ENCODE data around the gene HELZ.

HELZ gene

DNA sequence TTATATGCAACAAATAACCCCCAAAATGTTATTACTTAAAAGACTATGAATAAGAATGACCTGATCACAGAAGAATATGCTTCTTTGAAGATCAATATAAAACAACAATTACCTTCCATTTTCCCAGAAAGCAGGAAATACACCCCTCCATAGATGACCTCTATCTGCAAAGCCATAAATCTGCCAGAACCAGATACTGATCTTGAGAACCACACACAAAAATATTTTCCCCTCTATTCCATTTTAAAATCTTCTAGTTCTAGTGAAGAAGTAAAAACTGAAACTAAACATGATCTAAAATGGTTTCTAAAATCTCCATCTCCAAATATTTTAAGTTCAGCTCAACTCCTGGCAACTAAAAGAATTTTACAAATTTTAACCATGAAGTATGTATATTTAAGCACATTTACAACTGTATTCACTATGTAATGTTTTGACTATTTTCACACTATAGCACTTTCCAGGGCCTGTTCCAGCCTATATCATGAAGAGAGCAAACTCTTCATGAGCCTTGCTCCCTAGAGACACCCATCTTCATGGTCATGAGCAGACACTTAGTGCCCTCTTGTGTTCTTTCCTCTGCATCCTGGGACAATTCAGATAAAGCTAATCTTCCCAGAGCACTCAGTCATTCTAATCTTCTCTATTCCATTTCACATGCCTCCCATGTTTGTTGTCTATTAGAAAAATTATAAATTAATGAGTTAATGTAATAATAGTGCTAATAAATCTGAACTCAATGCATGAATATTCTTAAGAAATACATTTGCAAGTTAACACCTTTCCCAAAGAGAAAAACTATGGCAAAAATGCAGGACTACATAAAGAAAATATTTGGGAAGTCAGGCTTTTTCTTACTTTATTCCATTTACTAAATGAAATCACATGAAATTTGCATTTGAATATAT, 87.0 kb downstream of the HELZ start:
- DNase-seq (ENCODE audit: low read depth), result no peak
- TF ChIP-seq, protein P1, sequence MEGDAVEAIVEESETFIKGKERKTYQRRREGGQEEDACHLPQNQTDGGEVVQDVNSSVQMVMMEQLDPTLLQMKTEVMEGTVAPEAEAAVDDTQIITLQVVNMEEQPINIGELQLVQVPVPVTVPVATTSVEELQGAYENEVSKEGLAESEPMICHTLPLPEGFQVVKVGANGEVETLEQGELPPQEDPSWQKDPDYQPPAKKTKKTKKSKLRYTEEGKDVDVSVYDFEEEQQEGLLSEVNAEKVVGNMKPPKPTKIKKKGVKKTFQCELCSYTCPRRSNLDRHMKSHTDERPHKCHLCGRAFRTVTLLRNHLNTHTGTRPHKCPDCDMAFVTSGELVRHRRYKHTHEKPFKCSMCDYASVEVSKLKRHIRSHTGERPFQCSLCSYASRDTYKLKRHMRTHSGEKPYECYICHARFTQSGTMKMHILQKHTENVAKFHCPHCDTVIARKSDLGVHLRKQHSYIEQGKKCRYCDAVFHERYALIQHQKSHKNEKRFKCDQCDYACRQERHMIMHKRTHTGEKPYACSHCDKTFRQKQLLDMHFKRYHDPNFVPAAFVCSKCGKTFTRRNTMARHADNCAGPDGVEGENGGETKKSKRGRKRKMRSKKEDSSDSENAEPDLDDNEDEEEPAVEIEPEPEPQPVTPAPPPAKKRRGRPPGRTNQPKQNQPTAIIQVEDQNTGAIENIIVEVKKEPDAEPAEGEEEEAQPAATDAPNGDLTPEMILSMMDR (conservative IDR thresholded peaks at IDR 0.05; ENCODE audit: low read depth, low read length), result no peak
- H3K4me3 ChIP-seq (ENCODE audit: low read length), result no peak overlapping the region

DNA sequence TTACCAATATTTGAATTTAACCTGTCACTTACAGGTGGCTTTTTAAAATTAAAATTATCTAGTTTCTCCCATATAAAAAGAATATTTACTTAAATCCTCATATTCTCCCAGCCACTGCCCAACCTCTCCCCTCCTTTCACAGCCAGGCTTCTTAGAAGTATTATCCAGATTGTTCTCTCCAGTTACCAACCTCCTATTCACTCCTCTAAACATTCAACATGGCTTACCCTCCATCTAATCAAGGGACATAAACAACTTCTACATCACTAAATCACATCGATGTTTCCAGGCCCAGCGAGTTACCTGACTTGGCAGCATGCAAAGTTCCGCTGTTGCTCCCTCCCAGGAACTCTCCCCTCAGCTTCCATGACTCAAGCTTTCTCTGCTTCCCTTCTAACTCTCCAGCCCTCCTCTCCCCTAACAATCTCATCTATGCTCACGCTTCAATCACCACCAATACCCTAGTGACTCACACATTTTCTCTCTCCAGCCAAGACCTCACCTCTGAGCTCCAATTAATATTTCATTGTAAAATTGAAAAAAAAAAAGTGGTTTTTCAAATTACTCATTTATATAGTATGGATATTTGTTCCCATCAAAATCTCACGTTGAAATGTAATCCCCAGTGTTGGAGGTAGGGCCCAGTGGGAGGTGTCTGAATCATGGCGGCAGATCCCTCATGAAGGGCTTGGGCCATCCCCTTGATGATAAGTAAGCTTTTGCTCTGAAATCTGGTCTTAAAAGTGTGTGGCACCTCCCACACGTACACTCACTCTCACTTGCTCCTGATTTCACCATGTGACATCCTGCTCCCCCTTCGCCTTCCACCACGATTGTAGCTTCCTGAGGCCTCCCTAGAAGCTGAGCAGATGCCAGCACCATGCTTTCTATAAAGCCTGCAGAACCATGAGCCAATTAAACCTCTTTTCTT, 88.5 kb downstream of the HELZ start:
- TF ChIP-seq, protein P1 (conservative IDR thresholded peaks at IDR 0.05; ENCODE audit: low read depth, low read length), result no peak
- peak; percentile 83 for DNase-seq (ENCODE audit: low read depth)
- no peak overlapping the region for H3K4me3 ChIP-seq (ENCODE audit: low read length)

DNA sequence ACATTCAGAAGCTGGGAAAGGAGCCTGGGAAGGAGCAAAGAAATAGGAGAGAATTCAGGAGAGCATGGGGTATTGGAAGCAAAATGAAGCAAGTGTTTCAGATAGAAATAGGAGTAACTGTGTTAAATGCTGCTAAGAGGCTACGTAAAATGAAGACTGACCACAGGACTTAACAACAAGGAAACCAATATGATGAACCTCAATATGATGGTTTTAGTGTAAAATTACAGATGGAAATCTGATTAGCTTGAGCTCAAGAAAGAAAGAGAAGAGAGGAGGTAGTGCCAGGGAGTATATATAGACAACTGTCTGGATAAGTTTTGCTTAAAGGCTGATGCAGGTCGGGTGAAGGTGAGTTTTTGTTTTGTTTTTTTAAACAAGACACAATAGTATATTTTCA, 92.2 kb downstream of the HELZ start:
- DNase-seq (ENCODE audit: low read depth), result no peak
- TF ChIP-seq, protein P1 (conservative IDR thresholded peaks at IDR 0.05; ENCODE audit: low read depth, low read length), result no peak
- H3K4me3 ChIP-seq (ENCODE audit: low read length), result no peak overlapping the region

DNA sequence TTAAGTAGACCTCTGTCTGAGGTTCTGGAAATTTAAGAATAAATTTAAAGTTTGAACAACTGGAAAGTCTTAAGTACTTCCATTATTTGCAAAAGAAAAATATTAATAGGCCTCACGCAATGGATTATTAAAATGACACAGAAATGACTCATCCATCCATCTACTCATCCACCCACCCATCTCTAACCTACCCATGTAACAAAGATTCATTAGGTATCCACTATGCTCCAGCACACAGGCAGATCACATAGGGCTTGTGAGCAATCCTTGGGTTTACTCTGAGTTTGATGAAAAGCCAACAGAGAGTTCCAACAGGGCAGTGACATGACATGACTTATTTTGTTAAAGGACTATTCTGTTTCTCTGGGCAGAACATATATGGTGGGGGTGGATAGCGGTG, 93.3 kb downstream of the HELZ start:
- no peak overlapping the region for H3K4me3 ChIP-seq (ENCODE audit: low read length)
- no peak for DNase-seq (ENCODE audit: low read depth)
- TF ChIP-seq, protein P1 (conservative IDR thresholded peaks at IDR 0.05; ENCODE audit: low read depth, low read length), result no peak

DNA sequence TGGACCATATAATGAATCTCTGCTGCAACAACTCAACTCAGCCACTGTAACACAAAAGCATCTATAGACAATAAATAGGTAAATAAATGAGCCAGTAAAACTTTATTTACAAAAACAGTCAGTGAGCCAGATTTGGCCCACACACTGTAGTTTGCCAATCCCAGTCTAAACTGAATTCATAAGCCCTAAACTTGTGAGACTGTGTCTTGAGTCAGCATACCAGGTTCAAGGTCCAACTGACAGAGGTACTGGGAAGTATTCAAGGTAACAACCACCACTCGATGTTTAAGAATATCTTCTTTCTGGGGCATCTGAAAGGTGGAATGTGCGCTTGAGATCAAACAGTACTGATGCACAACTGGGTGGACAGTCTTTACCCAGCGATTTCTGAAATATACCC, 94.2 kb downstream of the HELZ start:
- H3K4me3 ChIP-seq (ENCODE audit: low read length), result no peak overlapping the region
- no peak for DNase-seq (ENCODE audit: low read depth)
- TF ChIP-seq, protein P1 (conservative IDR thresholded peaks at IDR 0.05; ENCODE audit: low read depth, low read length), result no peak

DNA sequence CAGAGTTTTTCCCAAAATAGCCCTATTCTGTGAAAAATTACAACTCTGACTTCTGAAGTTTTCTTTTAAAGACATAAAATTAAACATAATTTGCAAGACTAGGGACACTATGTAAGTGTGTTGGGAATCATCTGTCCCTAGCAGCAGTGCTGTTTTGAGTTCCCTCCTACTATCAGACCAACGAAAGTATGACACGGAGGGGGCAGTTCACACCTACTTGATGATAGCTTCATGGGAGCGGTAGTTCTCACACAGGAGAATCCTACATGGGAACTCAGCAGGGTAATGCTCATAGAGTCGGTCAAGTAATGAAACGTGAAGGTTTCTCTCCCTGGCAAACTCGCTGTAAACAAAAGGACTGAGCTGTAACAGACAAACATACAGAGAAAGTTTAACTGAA, 96.6 kb downstream of the HELZ start:
- H3K4me3 ChIP-seq (ENCODE audit: low read length), result no peak overlapping the region
- DNase-seq (ENCODE audit: low read depth), result no peak
- TF ChIP-seq, protein P1 (conservative IDR thresholded peaks at IDR 0.05; ENCODE audit: low read depth, low read length), result no peak
